Esophagus squamous epithelium (tissue), 5 donors: ENCODE measurements around the gene SLC12A9. TPM values are rescaled to one million over a fixed set of nuclear protein-coding genes. Genes with fewer than 3 reads are reported as not detected.
"Not testable (repeated sequence)": the region's sequence is repeated elsewhere in the genome, so short reads cannot be mapped to it uniquely, and the experiment has no call there.

Source experiments
- DNase-seq: peaks from one replicate; lab custom pipeline; 2025; lab: John Stamatoyannopoulos, UW
- H3K27ac ChIP-seq, 4 donors: fragments of 200-600 bp; sonication (generic); one replicate each; pipeline ENCODE4 v1.5.1; 2016 to 2019; ENCODE audit warnings: mild to moderate bottlenecking in 1 of 4
- H3K27me3 ChIP-seq, 4 donors: fragments of 200-600 bp; sonication (generic); 1 replicate in 3 of 4; 2 replicates in 1 of 4; pipeline versions ENCODE4 v1.5.1 to v1.6.0; 2017 to 2021; ENCODE audit warnings: antibody characterized with exemption in 1 of 4
- H3K36me3 ChIP-seq, 3 donors: fragments of 200-600 bp; sonication (generic); one replicate each; pipeline ENCODE4 v1.5.1; 2016 to 2019
- H3K4me1 ChIP-seq, 3 donors: fragments of 200-600 bp; sonication (generic); one replicate each; pipeline ENCODE4 v1.5.1; 2017 to 2019
- H3K4me3 ChIP-seq, 4 donors: fragments of 200-600 bp; sonication (generic); 1 replicate in 3 of 4; 2 replicates in 1 of 4; pipeline ENCODE4 v1.5.1; 2016 to 2019; ENCODE audit warnings: mild to moderate bottlenecking in 2 of 4, moderate library complexity in 1 of 4
- H3K9me3 ChIP-seq, 3 donors: fragments of 200-600 bp; sonication (generic); one replicate each; pipeline ENCODE4 v1.5.1; 2016 to 2019
- CTCF ChIP-seq, 6 experiments: fragments of 450-650 bp in 4 of 6; fragments of 200-600 bp in 2 of 6; sonication (generic) in 2 of 6; IDR thresholded peaks; one replicate each; pipeline ENCODE4 v1.5.1; 2016 to 2019; ENCODE audit warnings: antibody characterized with exemption in 6 of 6, mild to moderate bottlenecking in 4 of 6, moderate library complexity in 4 of 6
- POLR2A ChIP-seq, 4 donors: fragments of 450-650 bp; IDR thresholded peaks; one replicate each; pipeline ENCODE4 v1.6.1; 2017; ENCODE audit warnings: antibody characterized with exemption in 4 of 4, mild to moderate bottlenecking in 4 of 4, moderate library complexity in 3 of 4
- WGBS, 2 donors: methylation state at CpG; one replicate each; pipeline ENCODE4 v1.1.5; 2018; 5-methylcytosine and 5-hydroxymethylcytosine counted together
- intact Hi-C: fragments of 100-400 bp; cut with DNase I; formaldehyde crosslinking; loops from one replicate; pipeline ENCODE4 v1.15.0; 2022
- total RNA-seq, 4 donors: library from RNA; depleted of rRNA; stranded (reverse); fragments of >200 nt; gene quantifications; one replicate each; pipeline ENCODE4 v1.1.0, GENCODE V29; 2016
- donor health status: DM: yes; HTN: yes; CAD: no.

The SLC12A9 gene
- total RNA-seq, 4 donors from 2014 or later, result 9.9 to 19.6 (median 17.3) TPM

- WGBS, 2 donors, result 86 to 93% methylated on average over 7 to 8 of the region's 9 CpGs
Measured at GRCh38 chr7:100806276-100806675, 46.2 kb upstream of the SLC12A9 start.

GRCh38 chr7:100806883-100807282 is 45.6 kb upstream of the SLC12A9 start:
- DNase-seq, H3K4me3 ChIP-seq, H3K27ac ChIP-seq, H3K27me3 ChIP-seq, intact Hi-C loops, H3K9me3 ChIP-seq: not testable (repeated sequence)
- H3K36me3 ChIP-seq, result peaks cover 29 to 76% (median 45%) of the 10 kb centered on the region in 3 donors
- WGBS, 2 donors, result 92 to 98% methylated on average over 6 of the region's 6 CpGs
- H3K4me1 ChIP-seq, result peaks cover 20 to 52% (median 28%) of the 10 kb centered on the region in 3 donors

More at GRCh38 chr7:100806276-100806675, 46.2 kb upstream of the SLC12A9 start:
- H3K27ac ChIP-seq, result peak overlapping the region in 1 of 4 donors; percentile 83
- intact Hi-C loops, result no loop called here
- H3K27me3 ChIP-seq, result no peaks in the 10 kb centered on the region
- no peak for TF ChIP-seq CTCF (IDR thresholded peaks at IDR 0.05)
- TF ChIP-seq POLR2A (IDR thresholded peaks at IDR 0.05), result no peak
- peaks cover 20 to 58% (median 30%) of the 10 kb centered on the region in 3 donors for H3K4me1 ChIP-seq
- DNase-seq, result no peak
- no peaks in the 10 kb centered on the region for H3K9me3 ChIP-seq
- peaks cover 29 to 70% (median 43%) of the 10 kb centered on the region in 3 donors for H3K36me3 ChIP-seq
- H3K4me3 ChIP-seq, result no peak overlapping the region

- H3K27me3 ChIP-seq, result no peaks in the 10 kb centered on the region
- TF ChIP-seq CTCF (IDR thresholded peaks at IDR 0.05) (no peak), POLR2A (IDR thresholded peaks at IDR 0.05) (no peak)
- peaks cover 12 to 37% (median 13%) of the 10 kb centered on the region in 3 donors for H3K4me1 ChIP-seq
- no peaks in the 10 kb centered on the region for H3K9me3 ChIP-seq
- WGBS, 2 donors, result 50 to 56% methylated on average over 5 of the region's 5 CpGs
- H3K27ac ChIP-seq, result no peak overlapping the region
- intact Hi-C loops, result no loop called here
- no peak overlapping the region for H3K4me3 ChIP-seq
- peaks cover 37 to 91% (median 56%) of the 10 kb centered on the region in 3 donors for H3K36me3 ChIP-seq
- no peak for DNase-seq
Measured at GRCh38 chr7:100808354-100808875, 44.1 kb upstream of the SLC12A9 start.

- Histone ChIP-seq H3K4me3 (no peak overlapping the region), H3K36me3 (peaks cover 19 to 100% (median 54%) of the 10 kb centered on the region in 3 donors), H3K27ac (no peak overlapping the region), H3K4me1 (peaks cover 6 to 16% (median 10%) of the 10 kb centered on the region in 3 donors), H3K27me3 (no peaks in the 10 kb centered on the region), H3K9me3 (no peaks in the 10 kb centered on the region)
- no peak for TF ChIP-seq POLR2A (IDR thresholded peaks at IDR 0.05)
- TF ChIP-seq CTCF (IDR thresholded peaks at IDR 0.05), result no peak
- WGBS, 2 donors, result 78 to 94% methylated on average over 3 to 6 of the region's 6 CpGs
- DNase-seq, result no peak
- intact Hi-C loops, result no loop called here
Measured at GRCh38 chr7:100811480-100811879, 41.0 kb upstream of the SLC12A9 start.

- intact Hi-C loops, result no loop called here
- no peaks in the 10 kb centered on the region for H3K9me3 ChIP-seq
- H3K4me1 ChIP-seq, result peaks cover 6 to 15% (median 10%) of the 10 kb centered on the region in 3 donors
- H3K27ac ChIP-seq, result no peak overlapping the region
- no peak for DNase-seq
- TF ChIP-seq CTCF (IDR thresholded peaks at IDR 0.05) (no peak), POLR2A (IDR thresholded peaks at IDR 0.05) (no peak)
- H3K36me3 ChIP-seq, result peaks cover 8 to 100% (median 56%) of the 10 kb centered on the region in 3 donors
- H3K27me3 ChIP-seq, result no peaks in the 10 kb centered on the region
- 84 to 96% methylated on average over 9 to 16 of the region's 22 CpGs for WGBS, 2 donors
- no peak overlapping the region for H3K4me3 ChIP-seq
Measured at GRCh38 chr7:100812729-100813128, 39.8 kb upstream of the SLC12A9 start.

GRCh38 chr7:100816515-100816914 is 36.0 kb upstream of the SLC12A9 start:
- H3K4me1 ChIP-seq, intact Hi-C loops, H3K9me3 ChIP-seq, H3K4me3 ChIP-seq, H3K27ac ChIP-seq, DNase-seq, H3K27me3 ChIP-seq: not testable (repeated sequence)
- H3K36me3 ChIP-seq, result peaks cover 21 to 100% (median 54%) of the 10 kb centered on the region in 3 donors
- 94 to 95% methylated on average over 7 to 8 of the region's 16 CpGs for WGBS, 2 donors
